Mesenchymal stem cell (in vitro differentiated cells and primary cell): Measurements from ENCODE around the gene HIVEP1.
A peak's percentile ranks its signal among the peaks of the same experiment; 100 is the strongest.

Source experiments
- DNase-seq: peaks from one replicate; pipeline ENCODE4 v3.0.0-alpha.2; 2013
- H2AFZ ChIP-seq: one replicate; pipeline ENCODE4 v1.6.1; 2013; ENCODE audit warnings: low read depth, mild to moderate bottlenecking, control low read depth, inconsistent platforms, low read length, moderate library complexity
- H2AK5ac ChIP-seq: 2 replicates; pipeline ENCODE4 v1.6.1; 2013; ENCODE audit warnings: low read length, moderate library complexity, mild to moderate bottlenecking, inconsistent platforms; ENCODE audit not compliant: severe bottlenecking
- H2BK120ac ChIP-seq: one replicate; pipeline ENCODE4 v1.6.1; 2013; ENCODE audit warnings: low read depth, mild to moderate bottlenecking, inconsistent platforms, low read length, moderate library complexity
- H2BK12ac ChIP-seq, 2 experiments: one replicate each; pipeline ENCODE4 v1.6.1; 2013; ENCODE audit warnings: inconsistent platforms in 2 of 2, low read length in 2 of 2, mild to moderate bottlenecking in 2 of 2, moderate library complexity in 2 of 2, control low read depth in 1 of 2
- H2BK15ac ChIP-seq: one replicate; pipeline ENCODE4 v1.6.1; 2013; ENCODE audit warnings: mild to moderate bottlenecking, low read depth, inconsistent platforms; ENCODE audit not compliant: poor library complexity, severe bottlenecking
- H2BK5ac ChIP-seq: 2 replicates; pipeline ENCODE4 v1.6.1; 2013; ENCODE audit warnings: low read depth, mild to moderate bottlenecking, low read length, control low read depth, inconsistent platforms; ENCODE audit not compliant: poor library complexity, severe bottlenecking
- H3K14ac ChIP-seq, 2 experiments: one replicate each; pipeline ENCODE4 v1.6.1; 2013; ENCODE audit warnings: inconsistent platforms in 2 of 2, low read length in 2 of 2, control low read depth in 1 of 2, mild to moderate bottlenecking in 1 of 2, moderate library complexity in 1 of 2
- H3K18ac ChIP-seq, 2 experiments: one replicate each; pipeline ENCODE4 v1.6.1; 2013; ENCODE audit warnings: inconsistent platforms in 2 of 2, low read length in 2 of 2, control low read depth in 1 of 2, low read depth in 1 of 2, mild to moderate bottlenecking in 1 of 2
- H3K23ac ChIP-seq, 2 experiments: one replicate each; pipeline ENCODE4 v1.6.1; 2013; ENCODE audit warnings: inconsistent platforms in 2 of 2, low read length in 2 of 2, mild to moderate bottlenecking in 2 of 2, moderate library complexity in 2 of 2, control low read depth in 1 of 2
- H3K27ac ChIP-seq: 2 replicates; pipeline ENCODE4 v1.5.1; 2013; ENCODE audit warnings: mild to moderate bottlenecking, moderate library complexity, low read length, control low read depth, inconsistent platforms; ENCODE audit not compliant: poor library complexity, severe bottlenecking
- H3K27me3 ChIP-seq, 2 experiments: 2 replicates each; pipeline versions ENCODE4 v1.6.1 to v1.7.0; 2013; ENCODE audit warnings: low read length in 2 of 2, mild to moderate bottlenecking in 2 of 2, moderate library complexity in 2 of 2, control low read depth in 1 of 2, inconsistent platforms in 1 of 2; ENCODE audit not compliant: control insufficient read depth in 1 of 2, insufficient read depth in 1 of 2
- H3K36me3 ChIP-seq, 2 experiments: 2 replicates each; pipeline versions ENCODE4 v1.6.1 to v1.7.0; 2013; ENCODE audit warnings: low read length in 2 of 2, control low read depth in 1 of 2, inconsistent platforms in 1 of 2, low read depth in 1 of 2, mild to moderate bottlenecking in 1 of 2; ENCODE audit not compliant: insufficient read depth in 2 of 2, control insufficient read depth in 1 of 2
- H3K4ac ChIP-seq, 2 experiments: one replicate each; pipeline ENCODE4 v1.6.1; 2013; ENCODE audit warnings: inconsistent platforms in 2 of 2, low read length in 2 of 2, mild to moderate bottlenecking in 2 of 2, moderate library complexity in 2 of 2, control low read depth in 1 of 2, low read depth in 1 of 2
- H3K4me1 ChIP-seq: 2 replicates; pipeline ENCODE4 v1.6.1; 2013; ENCODE audit warnings: low read depth, low read length, control low read depth; ENCODE audit not compliant: control insufficient read depth, insufficient read depth
- H3K4me2 ChIP-seq: 2 replicates; pipeline ENCODE4 v1.6.1; 2013; ENCODE audit warnings: low read length, mild to moderate bottlenecking, inconsistent platforms; ENCODE audit not compliant: poor library complexity, severe bottlenecking
- H3K4me3 ChIP-seq, 2 experiments: 2 replicates each; pipeline versions ENCODE4 v1.5.1 to v1.7.0; 2013; ENCODE audit warnings: low read length in 2 of 2, mild to moderate bottlenecking in 2 of 2, control low read depth in 1 of 2, low read depth in 1 of 2; ENCODE audit not compliant: insufficient read depth in 1 of 2
- H3K79me1 ChIP-seq: replicated peaks from 2 replicates; pipeline ENCODE4 v1.6.1; 2013; ENCODE audit warnings: mild to moderate bottlenecking, control low read depth, low read length, inconsistent platforms; ENCODE audit not compliant: poor library complexity, severe bottlenecking
- H3K9ac ChIP-seq: 2 replicates; pipeline ENCODE4 v1.7.0; 2013; ENCODE audit warnings: mild to moderate bottlenecking, low read length, moderate library complexity
- H3K9me3 ChIP-seq: 2 replicates; pipeline ENCODE4 v1.7.0; 2013; ENCODE audit warnings: mild to moderate bottlenecking, low read length; ENCODE audit not compliant: control insufficient read depth
- H4K8ac ChIP-seq: one replicate; pipeline ENCODE4 v1.6.1; 2013; ENCODE audit warnings: inconsistent platforms, mild to moderate bottlenecking, low read length, moderate library complexity
- H4K91ac ChIP-seq: one replicate; pipeline ENCODE4 v1.6.1; 2013; ENCODE audit warnings: mild to moderate bottlenecking, low read length, inconsistent platforms
- WGBS: methylation state at CpG from one replicate; pipeline ENCODE4 v1.1.7; 2013; ENCODE audit warnings: mixed read lengths; 5-methylcytosine and 5-hydroxymethylcytosine counted together

Gene HIVEP1

GRCh38 chr6:12058172-12058961 is 46.3 kb downstream of the HIVEP1 start:
- H3K9me3 ChIP-seq, result no peaks in the 10 kb centered on the region
- no peak overlapping the region for H2BK15ac ChIP-seq
- H3K4ac ChIP-seq, result no peak overlapping the region
- no peak overlapping the region for H3K4me2 ChIP-seq
- H3K4me3 ChIP-seq, result no peak overlapping the region
- no peak overlapping the region for H3K27ac ChIP-seq
- H2BK12ac ChIP-seq, result no peak overlapping the region
- H4K8ac ChIP-seq, result no peak overlapping the region
- no peak overlapping the region for H2AFZ ChIP-seq
- H3K18ac ChIP-seq, result no peak overlapping the region
- no peak overlapping the region for H3K14ac ChIP-seq
- H3K27me3 ChIP-seq, result no peaks in the 10 kb centered on the region
- peaks cover 5% of the 10 kb centered on the region for H3K4me1 ChIP-seq
- peak overlapping the region; percentile 16 for H3K9ac ChIP-seq
- no peak overlapping the region for H4K91ac ChIP-seq
- H2BK120ac ChIP-seq, result no peak overlapping the region
- DNase-seq, result no peak
- H2AK5ac ChIP-seq, result no peak overlapping the region
- H3K79me1 ChIP-seq, result peaks cover 13% of the 10 kb centered on the region
- H3K36me3 ChIP-seq, result peaks cover 2 to 6% of the 10 kb centered on the region in 2 experiments
- no peak overlapping the region for H3K23ac ChIP-seq
- 92% methylated on average over 3 of the region's 5 CpGs for WGBS
- no peak overlapping the region for H2BK5ac ChIP-seq

- Histone ChIP-seq H3K4me1 (peaks cover 7% of the 10 kb centered on the region), H3K79me1 (peaks cover 15% of the 10 kb centered on the region), H3K4me2 (peak overlapping the region; percentile 45), H3K27me3 (no peaks in the 10 kb centered on the region), H3K9ac (no peak overlapping the region), H2AK5ac (peak overlapping the region; percentile 89), H3K4me3 (no peak overlapping the region), H3K14ac (peak overlapping the region in 1 of 2 experiments; percentile 84), H3K4ac (no peak overlapping the region), H3K27ac (no peak overlapping the region), H4K91ac (peak overlapping the region; percentile 54), H3K9me3 (no peaks in the 10 kb centered on the region), H2BK12ac (peak overlapping the region in 1 of 2 experiments; percentile 72), H2BK5ac (no peak overlapping the region), H2BK120ac (no peak overlapping the region), H4K8ac (no peak overlapping the region), H3K18ac (no peak overlapping the region), H2BK15ac (no peak overlapping the region), H3K36me3 (peaks cover 0 to 7% of the 10 kb centered on the region in 2 experiments), H2AFZ (peak overlapping the region; percentile 27), H3K23ac (peak overlapping the region in 1 of 2 experiments; percentile 52)
- WGBS, result 75% methylated on average over 13 of the region's 15 CpGs
- peak; percentile 79 for DNase-seq
Measured at GRCh38 chr6:12060780-12061609, 48.9 kb downstream of the HIVEP1 start.

DNA sequence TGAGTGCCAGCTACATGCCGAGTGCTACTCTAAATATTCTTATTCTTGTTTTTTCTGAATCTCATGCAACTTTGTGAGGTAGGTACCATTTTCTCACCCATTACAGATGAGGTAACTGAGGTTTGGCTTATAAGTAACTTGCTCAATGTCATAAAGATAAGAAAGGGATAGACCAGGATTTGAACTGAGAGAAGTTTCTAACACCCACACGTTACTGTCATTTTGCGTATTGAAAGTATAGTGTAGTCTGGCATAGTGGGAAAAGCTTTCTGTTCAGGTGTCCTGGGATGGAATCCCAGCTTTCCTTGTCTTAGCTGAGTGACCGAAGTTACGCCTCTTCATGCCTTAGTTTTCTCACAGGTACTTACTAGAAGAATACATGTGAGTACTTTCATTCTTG is 50.5 kb downstream of the HIVEP1 start:
- Histone ChIP-seq H4K91ac (no peak overlapping the region), H3K27me3 (no peaks in the 10 kb centered on the region), H3K79me1 (peaks cover 15% of the 10 kb centered on the region), H3K18ac (no peak overlapping the region), H3K9ac (no peak overlapping the region), H2AFZ (no peak overlapping the region), H3K4me1 (peaks cover 7% of the 10 kb centered on the region), H4K8ac (no peak overlapping the region), H2BK12ac (no peak overlapping the region), H2BK15ac (no peak overlapping the region), H3K14ac (no peak overlapping the region), H3K36me3 (peaks cover 0 to 7% of the 10 kb centered on the region in 2 experiments), H3K4me2 (no peak overlapping the region), H3K9me3 (no peaks in the 10 kb centered on the region), H2AK5ac (no peak overlapping the region), H3K23ac (no peak overlapping the region), H3K27ac (no peak overlapping the region), H3K4me3 (no peak overlapping the region), H2BK120ac (no peak overlapping the region), H3K4ac (no peak overlapping the region), H2BK5ac (no peak overlapping the region)
- WGBS, result 99% methylated on average over 3 of the region's 5 CpGs
- DNase-seq, result no peak

- H3K36me3 ChIP-seq, result peaks cover 0 to 7% of the 10 kb centered on the region in 2 experiments
- H2AK5ac ChIP-seq, result no peak overlapping the region
- 91% methylated on average over 4 of the region's 4 CpGs for WGBS
- H3K4ac ChIP-seq, result no peak overlapping the region
- no peak overlapping the region for H3K4me2 ChIP-seq
- no peak overlapping the region for H3K14ac ChIP-seq
- H2BK5ac ChIP-seq, result no peak overlapping the region
- H3K18ac ChIP-seq, result no peak overlapping the region
- peaks cover 14% of the 10 kb centered on the region for H3K79me1 ChIP-seq
- H3K4me1 ChIP-seq, result peaks cover 7% of the 10 kb centered on the region
- H3K27ac ChIP-seq, result no peak overlapping the region
- H3K4me3 ChIP-seq, result peak overlapping the region in 1 of 2 experiments; percentile 35
- H3K23ac ChIP-seq, result no peak overlapping the region
- H4K91ac ChIP-seq, result no peak overlapping the region
- H3K9me3 ChIP-seq, result no peaks in the 10 kb centered on the region
- H2BK12ac ChIP-seq, result no peak overlapping the region
- no peak overlapping the region for H4K8ac ChIP-seq
- no peak overlapping the region for H2AFZ ChIP-seq
- peak overlapping the region; percentile 63 for H3K9ac ChIP-seq
- H3K27me3 ChIP-seq, result no peaks in the 10 kb centered on the region
- H2BK15ac ChIP-seq, result no peak overlapping the region
- H2BK120ac ChIP-seq, result no peak overlapping the region
- peak; percentile 36 for DNase-seq
Measured at GRCh38 chr6:12064131-12064530, 52.0 kb downstream of the HIVEP1 start.
